Hepatocyte (in vitro differentiated cells): ENCODE measurements around the gene CEP128. TPM values are rescaled to one million over a fixed set of nuclear protein-coding genes. Genes with fewer than 3 reads are reported as not detected.

Experiments used
- DNase-seq: peaks from one replicate; pipeline ENCODE4 v3.0.0-alpha.2; 2016; ENCODE audit warnings: low spot score
- H2AFZ ChIP-seq: fragments of 200-600 bp; sonication (generic); 2 replicates; pipeline ENCODE4 v1.6.0; 2016; ENCODE audit warnings: antibody characterized with exemption, mild to moderate bottlenecking
- H3K27ac ChIP-seq: fragments of 200-600 bp; sonication (generic); 2 replicates; pipeline ENCODE4 v1.5.1; 2016; ENCODE audit warnings: mild to moderate bottlenecking
- H3K27me3 ChIP-seq: fragments of 200-600 bp; sonication (generic); 2 replicates; pipeline ENCODE4 v1.6.1; 2016
- H3K36me3 ChIP-seq: fragments of 200-600 bp; sonication (generic); replicated peaks from 2 replicates; pipeline ENCODE4 v1.5.1; 2016; ENCODE audit warnings: low read depth; ENCODE audit not compliant: insufficient read depth
- H3K4me1 ChIP-seq: fragments of 200-600 bp; sonication (generic); 2 replicates; pipeline ENCODE4 v1.5.1; 2016; ENCODE audit warnings: mild to moderate bottlenecking, moderate library complexity; ENCODE audit not compliant: insufficient read depth
- H3K4me2 ChIP-seq: fragments of 200-600 bp; sonication (generic); 2 replicates; pipeline ENCODE4 v1.6.0; 2016
- H3K4me3 ChIP-seq: fragments of 200-600 bp; sonication (generic); 2 replicates; pipeline ENCODE4 v1.5.1; 2016; ENCODE audit warnings: mild to moderate bottlenecking
- H3K79me2 ChIP-seq: fragments of 200-600 bp; sonication (generic); 2 replicates; pipeline ENCODE4 v1.6.0; 2017; ENCODE audit warnings: mild to moderate bottlenecking
- H3K9me2 ChIP-seq: fragments of 200-600 bp; sonication (generic); replicated peaks from 2 replicates; pipeline ENCODE4 v1.6.0; 2017; ENCODE audit warnings: mild to moderate bottlenecking; ENCODE audit not compliant: insufficient read depth
- H3K9me3 ChIP-seq: fragments of 200-600 bp; sonication (generic); 2 replicates; pipeline ENCODE4 v1.5.1; 2016; ENCODE audit warnings: low read depth, mild to moderate bottlenecking
- H4K20me1 ChIP-seq: fragments of 200-600 bp; sonication (generic); 2 replicates; pipeline ENCODE4 v1.6.0; 2016; ENCODE audit warnings: mild to moderate bottlenecking; ENCODE audit not compliant: insufficient read depth, poor library complexity, severe bottlenecking
- EZH2 ChIP-seq: fragments of 200-600 bp; sonication (generic); IDR thresholded peaks from 2 replicates; pipeline ENCODE4 v1.6.1; 2016; ENCODE audit warnings: antibody characterized with exemption, mild to moderate bottlenecking, borderline replicate concordance
- EZH2phosphoT487 ChIP-seq: fragments of 200-600 bp; sonication (generic); IDR thresholded peaks from one replicate; pipeline ENCODE4 v1.6.1; 2018; ENCODE audit warnings: antibody characterized with exemption, mild to moderate bottlenecking, low read depth, moderate library complexity; ENCODE audit not compliant: unreplicated experiment, severe bottlenecking
- WGBS: methylation state at CpG from one replicate; pipeline ENCODE4 v1.1.6; 2016; ENCODE audit warnings: low lambda C conversion rate; ENCODE audit errors: missing lambda C conversion rate; 5-methylcytosine and 5-hydroxymethylcytosine counted together
- polyA plus RNA-seq: library from polyadenylated mRNA; unstranded; fragments of >200 nt; fragmentation: Nextera tagmentation; extraction: Ambion mirVana; gene quantifications from 2 replicates; pipeline ENCODE4 v1.2.1, GENCODE V29; 2016
- total RNA-seq: library from RNA; depleted of rRNA; stranded (reverse); fragments of >200 nt; gene quantifications from 2 replicates; pipeline ENCODE4 v1.2.3, GENCODE V29; 2014
- TF ChIP-seq, protein P1 (sequence below): fragments of 200-600 bp; sonication (generic); IDR thresholded peaks from 2 replicates; pipeline ENCODE4 v1.5.1; 2016; ENCODE audit warnings: antibody characterized with exemption, mild to moderate bottlenecking; ENCODE audit not compliant: poor library complexity

The CEP128 gene
- total and polyA plus RNA-seq, 2 experiments from 2014 or later = 1.4 to 3.6 TPM

DNA sequence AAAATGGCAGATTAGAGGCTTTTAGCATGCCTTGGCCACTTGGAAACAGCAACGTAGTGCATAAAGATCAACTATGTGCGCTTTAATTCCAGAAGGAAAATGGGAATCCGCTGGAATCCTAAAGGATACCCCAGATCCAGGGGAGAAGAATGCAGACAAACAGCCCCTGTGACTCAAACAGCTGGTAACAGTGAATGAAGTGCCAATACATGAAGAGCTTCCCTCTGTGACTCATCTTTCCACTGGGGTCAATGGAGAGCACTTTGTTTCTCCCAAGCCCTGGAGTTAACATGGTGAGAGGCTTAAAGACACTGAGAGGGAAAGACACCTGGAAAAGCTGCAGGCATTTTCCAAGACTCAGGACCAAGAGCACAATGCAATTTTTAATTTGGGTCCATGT, 263.1 kb downstream of the CEP128 start:
- 98% methylated on average over 3 of the region's 3 CpGs for WGBS
- TF ChIP-seq EZH2phosphoT487 = no peak
- TF ChIP-seq, protein P1, sequence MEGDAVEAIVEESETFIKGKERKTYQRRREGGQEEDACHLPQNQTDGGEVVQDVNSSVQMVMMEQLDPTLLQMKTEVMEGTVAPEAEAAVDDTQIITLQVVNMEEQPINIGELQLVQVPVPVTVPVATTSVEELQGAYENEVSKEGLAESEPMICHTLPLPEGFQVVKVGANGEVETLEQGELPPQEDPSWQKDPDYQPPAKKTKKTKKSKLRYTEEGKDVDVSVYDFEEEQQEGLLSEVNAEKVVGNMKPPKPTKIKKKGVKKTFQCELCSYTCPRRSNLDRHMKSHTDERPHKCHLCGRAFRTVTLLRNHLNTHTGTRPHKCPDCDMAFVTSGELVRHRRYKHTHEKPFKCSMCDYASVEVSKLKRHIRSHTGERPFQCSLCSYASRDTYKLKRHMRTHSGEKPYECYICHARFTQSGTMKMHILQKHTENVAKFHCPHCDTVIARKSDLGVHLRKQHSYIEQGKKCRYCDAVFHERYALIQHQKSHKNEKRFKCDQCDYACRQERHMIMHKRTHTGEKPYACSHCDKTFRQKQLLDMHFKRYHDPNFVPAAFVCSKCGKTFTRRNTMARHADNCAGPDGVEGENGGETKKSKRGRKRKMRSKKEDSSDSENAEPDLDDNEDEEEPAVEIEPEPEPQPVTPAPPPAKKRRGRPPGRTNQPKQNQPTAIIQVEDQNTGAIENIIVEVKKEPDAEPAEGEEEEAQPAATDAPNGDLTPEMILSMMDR = no peak
- no peak for TF ChIP-seq EZH2

DNA sequence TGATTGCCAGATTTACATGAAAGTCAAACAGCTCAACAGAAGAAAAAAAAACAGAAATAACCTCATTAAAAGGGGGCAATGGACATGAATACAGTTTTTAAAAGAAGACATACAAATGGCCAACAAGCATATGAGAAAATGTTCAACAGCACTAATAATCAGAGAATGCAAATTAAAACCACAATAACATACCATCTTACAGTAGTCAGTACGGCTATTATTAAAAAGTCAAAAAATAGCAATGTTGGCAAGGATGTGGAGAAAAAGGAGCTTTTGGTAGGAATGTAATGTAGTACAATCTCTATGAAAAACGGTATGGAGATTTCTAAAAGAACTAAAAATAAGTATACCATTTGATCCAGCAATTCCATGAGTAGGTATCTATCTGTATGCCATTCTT, 272.1 kb downstream of the CEP128 start:
- H3K79me2 ChIP-seq = no peaks in the 10 kb centered on the region
- no peaks in the 10 kb centered on the region for H4K20me1 ChIP-seq
- H2AFZ ChIP-seq = no peak overlapping the region
- H3K4me1 ChIP-seq = no peaks in the 10 kb centered on the region
- no peak overlapping the region for H3K27ac ChIP-seq
- H3K36me3 ChIP-seq = no peaks in the 10 kb centered on the region
- TF ChIP-seq, protein P1 = no peak
- no peak for TF ChIP-seq EZH2phosphoT487
- no peak for TF ChIP-seq EZH2
- no peak overlapping the region for H3K4me3 ChIP-seq
- no peaks in the 10 kb centered on the region for H3K9me2 ChIP-seq
- 97% methylated on average over 2 of the region's 2 CpGs for WGBS
- no peak for DNase-seq
- no peak overlapping the region for H3K4me2 ChIP-seq
- H3K9me3 ChIP-seq = no peaks in the 10 kb centered on the region
- H3K27me3 ChIP-seq = no peaks in the 10 kb centered on the region

More for the DNA sequence above, 263.1 kb downstream of the CEP128 start:
- Histone ChIP-seq H3K27me3 (no peaks in the 10 kb centered on the region), H2AFZ (no peak overlapping the region), H3K4me1 (no peaks in the 10 kb centered on the region), H3K4me3 (no peak overlapping the region), H3K79me2 (no peaks in the 10 kb centered on the region), H3K36me3 (no peaks in the 10 kb centered on the region), H3K9me3 (peaks cover under 1% of the 10 kb centered on the region), H3K4me2 (no peak overlapping the region), H3K27ac (no peak overlapping the region), H4K20me1 (no peaks in the 10 kb centered on the region), H3K9me2 (no peaks in the 10 kb centered on the region)
- DNase-seq = no peak

DNA sequence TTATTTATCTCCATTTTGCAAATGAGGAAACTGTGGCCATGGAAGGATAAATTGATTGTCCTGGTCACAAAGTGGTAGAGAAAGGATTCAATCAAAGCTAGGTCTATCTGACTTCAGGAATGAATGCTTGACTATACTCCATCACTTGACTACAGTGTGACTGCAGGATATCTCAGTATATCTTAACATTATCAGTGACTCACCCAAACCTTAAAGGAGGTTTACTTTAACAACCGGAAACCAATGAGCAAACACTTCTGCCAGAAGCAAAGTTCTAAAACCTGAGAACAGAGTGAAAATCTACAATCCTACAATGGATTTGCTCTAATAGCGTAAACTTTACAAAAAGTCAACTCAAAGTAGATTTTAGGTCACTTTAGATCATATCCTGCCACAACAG, 277.0 kb downstream of the CEP128 start:
- Histone ChIP-seq H4K20me1 (no peaks in the 10 kb centered on the region), H3K9me3 (no peaks in the 10 kb centered on the region), H3K79me2 (no peaks in the 10 kb centered on the region), H3K4me1 (no peaks in the 10 kb centered on the region), H3K4me3 (no peak overlapping the region), H3K27ac (peak overlapping the region; percentile 7), H3K4me2 (peak overlapping the region; percentile 28), H2AFZ (no peak overlapping the region), H3K27me3 (no peaks in the 10 kb centered on the region), H3K36me3 (no peaks in the 10 kb centered on the region), H3K9me2 (no peaks in the 10 kb centered on the region)
- 36% methylated on average over 2 of the region's 2 CpGs for WGBS
- peak; percentile 32 for DNase-seq
- TF ChIP-seq EZH2 (no peak), EZH2phosphoT487 (no peak)
- TF ChIP-seq, protein P1 = no peak

DNA sequence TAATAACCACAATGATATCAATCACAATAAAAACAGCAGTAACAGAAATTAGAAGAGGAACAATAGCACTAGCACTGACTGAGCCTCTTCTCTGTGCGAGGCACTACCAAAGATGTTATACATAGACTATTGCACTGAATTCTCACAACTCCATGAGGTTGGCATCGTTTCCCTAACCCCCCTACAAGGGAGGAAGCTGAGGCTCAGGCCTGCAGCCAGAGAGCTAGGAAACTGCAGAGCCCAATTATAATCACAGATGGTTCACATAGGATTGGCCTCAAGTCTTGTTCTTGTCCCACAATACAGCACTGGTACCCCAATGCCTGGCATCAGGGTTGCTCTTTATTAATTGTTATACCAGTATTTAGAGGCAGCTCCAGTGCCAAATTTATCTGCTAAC, 278.0 kb downstream of the CEP128 start:
- H2AFZ ChIP-seq = no peak overlapping the region
- H3K9me2 ChIP-seq = no peaks in the 10 kb centered on the region
- H3K9me3 ChIP-seq = no peaks in the 10 kb centered on the region
- 88% methylated on average over 2 of the region's 2 CpGs for WGBS
- no peak overlapping the region for H3K4me3 ChIP-seq
- H3K27me3 ChIP-seq = no peaks in the 10 kb centered on the region
- H3K4me2 ChIP-seq = no peak overlapping the region
- no peaks in the 10 kb centered on the region for H3K4me1 ChIP-seq
- no peak for DNase-seq
- H3K79me2 ChIP-seq = no peaks in the 10 kb centered on the region
- no peaks in the 10 kb centered on the region for H4K20me1 ChIP-seq
- H3K36me3 ChIP-seq = no peaks in the 10 kb centered on the region
- H3K27ac ChIP-seq = no peak overlapping the region
- TF ChIP-seq EZH2phosphoT487 (no peak), EZH2 (no peak)
